H9 (cell line): ENCODE results near the gene UTP25. TPM values are rescaled to one million over a fixed set of nuclear protein-coding genes. Genes with fewer than 3 reads are reported as not detected.

Experiments
- DNase-seq: peaks from one replicate; pipeline ENCODE4 v3.0.0-alpha.2; 2017
- H2AFZ ChIP-seq: one replicate; pipeline ENCODE4 v1.6.1; 2013; ENCODE audit warnings: mild to moderate bottlenecking, low read length, control low read depth, moderate library complexity
- H2AK5ac ChIP-seq: 2 replicates; pipeline ENCODE4 v1.6.1; 2013; ENCODE audit warnings: low read length, control low read depth, mixed read lengths; ENCODE audit not compliant: insufficient read length
- H2BK120ac ChIP-seq: one replicate; pipeline ENCODE4 v1.6.1; 2013; ENCODE audit warnings: low read depth, mild to moderate bottlenecking, low read length, control low read depth, inconsistent platforms; ENCODE audit not compliant: poor library complexity, severe bottlenecking
- H2BK12ac ChIP-seq: 2 replicates; pipeline ENCODE4 v1.6.1; 2013; ENCODE audit warnings: low read length, control low read depth, mixed read lengths, low read depth; ENCODE audit not compliant: insufficient read length
- H2BK15ac ChIP-seq: 2 replicates; pipeline ENCODE4 v1.6.1; 2013; ENCODE audit warnings: low read depth, low read length, control low read depth
- H2BK20ac ChIP-seq: one replicate; pipeline ENCODE4 v1.6.1; 2013; ENCODE audit warnings: low read depth, mild to moderate bottlenecking, low read length, control low read depth, inconsistent platforms; ENCODE audit not compliant: poor library complexity, severe bottlenecking
- H2BK5ac ChIP-seq: 2 replicates; pipeline ENCODE4 v1.6.1; 2013; ENCODE audit warnings: low read length, control low read depth, mixed read lengths; ENCODE audit not compliant: insufficient read length
- H3K14ac ChIP-seq: 2 replicates; pipeline ENCODE4 v1.6.1; 2013; ENCODE audit warnings: low read length, control low read depth; ENCODE audit not compliant: insufficient read depth
- H3K18ac ChIP-seq: 2 replicates; pipeline ENCODE4 v1.6.1; 2013; ENCODE audit warnings: low read depth, mild to moderate bottlenecking, mixed read lengths, low read length, control low read depth; ENCODE audit not compliant: insufficient read length
- H3K23ac ChIP-seq: 2 replicates; pipeline ENCODE4 v1.6.1; 2013; ENCODE audit warnings: low read length, control low read depth, mixed read lengths, low read depth; ENCODE audit not compliant: insufficient read length
- H3K23me2 ChIP-seq: 2 replicates; pipeline ENCODE4 v1.6.1; 2013; ENCODE audit warnings: low read depth, mild to moderate bottlenecking, mixed read lengths, low read length, control low read depth; ENCODE audit not compliant: insufficient read length, poor library complexity, severe bottlenecking
- H3K27ac ChIP-seq: 2 replicates; pipeline ENCODE4 v1.5.1; 2013; ENCODE audit warnings: low read length, control low read depth, mixed read lengths, low read depth; ENCODE audit not compliant: insufficient read length
- H3K27me3 ChIP-seq: 2 replicates; pipeline ENCODE4 v1.6.1; 2013; ENCODE audit warnings: low read length, control low read depth, inconsistent platforms; ENCODE audit not compliant: insufficient read depth
- H3K4ac ChIP-seq: 2 replicates; pipeline ENCODE4 v1.6.1; 2013; ENCODE audit warnings: low read depth, mild to moderate bottlenecking, control low read depth, inconsistent platforms, low read length, moderate library complexity
- H3K4me1 ChIP-seq: 2 replicates; pipeline ENCODE4 v1.6.1; 2013; ENCODE audit warnings: low read length, control low read depth, inconsistent platforms; ENCODE audit not compliant: insufficient read depth
- H3K4me2 ChIP-seq: 2 replicates; pipeline ENCODE4 v1.6.1; 2013; ENCODE audit warnings: low read length, control low read depth, mixed read lengths; ENCODE audit not compliant: insufficient read length, insufficient read depth
- H3K56ac ChIP-seq: 2 replicates; pipeline ENCODE4 v1.6.1; 2013; ENCODE audit warnings: low read depth, mild to moderate bottlenecking, mixed read lengths, low read length, control low read depth; ENCODE audit not compliant: insufficient read length
- H3K79me1 ChIP-seq: 2 replicates; pipeline ENCODE4 v1.6.1; 2013; ENCODE audit warnings: low read depth, mild to moderate bottlenecking, moderate library complexity, low read length, control low read depth, inconsistent platforms; ENCODE audit not compliant: insufficient read depth, poor library complexity, severe bottlenecking
- H3K79me2 ChIP-seq: 2 replicates; pipeline ENCODE4 v1.6.1; 2013; ENCODE audit warnings: low read length, control low read depth, inconsistent platforms; ENCODE audit not compliant: insufficient read depth
- H3K9ac ChIP-seq: 2 replicates; pipeline ENCODE4 v1.6.1; 2013; ENCODE audit warnings: low read length, control low read depth, mixed read lengths; ENCODE audit not compliant: insufficient read length; ENCODE audit errors: extremely low read depth
- H3K9me3 ChIP-seq: one replicate; pipeline ENCODE4 v1.6.1; 2013; ENCODE audit warnings: low read depth, low read length, inconsistent platforms; ENCODE audit not compliant: control insufficient read depth
- H3T11ph ChIP-seq: one replicate; pipeline ENCODE4 v1.6.1; 2013; ENCODE audit warnings: mild to moderate bottlenecking, low read length, control low read depth, inconsistent platforms
- H4K20me1 ChIP-seq: one replicate; pipeline ENCODE4 v1.6.1; 2013; ENCODE audit not compliant: control insufficient read depth, insufficient read length, insufficient read depth
- H4K5ac ChIP-seq: 2 replicates; pipeline ENCODE4 v1.6.1; 2013; ENCODE audit warnings: low read depth, mild to moderate bottlenecking, mixed read lengths, low read length, control low read depth; ENCODE audit not compliant: insufficient read length
- H4K8ac ChIP-seq: replicated peaks from 2 replicates; pipeline ENCODE4 v1.6.1; 2013; ENCODE audit warnings: low read length, control low read depth, mixed read lengths, low read depth; ENCODE audit not compliant: insufficient read length
- H4K91ac ChIP-seq: 2 replicates; pipeline ENCODE4 v1.6.1; 2013; ENCODE audit warnings: low read depth, mild to moderate bottlenecking, moderate library complexity, mixed read lengths, low read length, control low read depth; ENCODE audit not compliant: insufficient read length
- H3K27ac Mint-ChIP-seq, 3 experiments: 2 replicates in 2 of 3; 3 replicates in 1 of 3; pipeline ENCODE4 v1.8.0; 2020 to 2021; ENCODE audit warnings: mixed read lengths in 3 of 3, mild to moderate bottlenecking in 1 of 3, moderate library complexity in 1 of 3
- H3K27me3 Mint-ChIP-seq: 2 replicates; pipeline ENCODE4 v1.8.0; 2021; ENCODE audit warnings: low read depth, mild to moderate bottlenecking, moderate library complexity, mixed read lengths
- H3K36me3 Mint-ChIP-seq, 3 experiments: 2 replicates in 2 of 3; 3 replicates in 1 of 3; pipeline ENCODE4 v1.8.0; 2020 to 2021; ENCODE audit warnings: low read depth in 3 of 3, mixed read lengths in 3 of 3; ENCODE audit not compliant: insufficient read depth in 1 of 3
- H3K4me1 Mint-ChIP-seq, 2 experiments: 2 replicates each; pipeline ENCODE4 v1.8.0; 2020; ENCODE audit warnings: mixed read lengths in 2 of 2
- H3K4me3 Mint-ChIP-seq, 2 experiments: 2 replicates in 1 of 2; 3 replicates in 1 of 2; pipeline ENCODE4 v1.8.0; 2020 to 2021; ENCODE audit warnings: mild to moderate bottlenecking in 2 of 2, mixed read lengths in 2 of 2, moderate library complexity in 1 of 2
- H3K9me3 Mint-ChIP-seq, 2 experiments: 2 replicates in 1 of 2; 3 replicates in 1 of 2; pipeline ENCODE4 v1.8.0; 2020; ENCODE audit warnings: mild to moderate bottlenecking in 2 of 2, mixed read lengths in 2 of 2, moderate library complexity in 1 of 2
- CTCF ChIP-seq: fragments of 200-600 bp; sonication (generic); conservative IDR thresholded peaks from 3 replicates; pipeline ENCODE4 v1.8.0; 2021; ENCODE audit warnings: antibody characterized with exemption, mild to moderate bottlenecking
- WGBS: extraction: QIAGEN DNeasy Blood & Tissue Kit; methylation state at CpG from one replicate; pipeline ENCODE4 v1.1.7; 2013; ENCODE audit warnings: missing lambda C conversion rate, low lambda C conversion rate, mixed read lengths; ENCODE audit not compliant: insufficient read length; ENCODE audit errors: extremely low coverage; 5-methylcytosine and 5-hydroxymethylcytosine counted together
- total RNA-seq: library from RNA; stranded (reverse); gene quantifications from 2 replicates; pipeline ENCODE4 v1.2.1, GENCODE V29; 2021

The UTP25 gene
- total RNA-seq, 1 experiment from 2014 or later = 12.9 TPM

- Histone ChIP-seq H4K5ac (no peak overlapping the region), H3K9me3 (no peaks in the 10 kb centered on the region), H2BK5ac (no peak overlapping the region), H3K18ac (no peak overlapping the region), H2BK120ac (no peak overlapping the region), H3K14ac (no peak overlapping the region), H3K23me2 (no peaks in the 10 kb centered on the region), H2AK5ac (no peak overlapping the region), H2BK15ac (no peak overlapping the region), H4K91ac (no peak overlapping the region), H3K4me2 (no peak overlapping the region), H3K56ac (no peak overlapping the region), H2BK20ac (no peak overlapping the region), H3K79me1 (no peaks in the 10 kb centered on the region), H3K23ac (no peak overlapping the region), H4K8ac (no peak overlapping the region), H3K27ac (no peak overlapping the region), H3K79me2 (no peaks in the 10 kb centered on the region), H3K9ac (no peak overlapping the region), H3K4me1 (no peaks in the 10 kb centered on the region), H3K4ac (no peak overlapping the region), H4K20me1 (no peaks in the 10 kb centered on the region), H2BK12ac (no peak overlapping the region), H2AFZ (peak overlapping the region; percentile 76), H3K27me3 (no peaks in the 10 kb centered on the region), H3T11ph (no peak overlapping the region)
- Mint-ChIP-seq H3K27me3 (peaks cover 3% of the 10 kb centered on the region), H3K4me3 (no peak overlapping the region), H3K36me3 (no peaks in the 10 kb centered on the region), H3K27ac (no peak overlapping the region), H3K4me1 (peaks cover 6 to 7% of the 10 kb centered on the region in 2 experiments), H3K9me3 (no peaks in the 10 kb centered on the region)
- peak; percentile 64 for TF ChIP-seq CTCF
- peak; percentile 60 for DNase-seq
- no CpG with 5 or more reads among the region's 7 CpGs for WGBS
Measured at GRCh38 chr1:209875515-209875914, 47.7 kb downstream of the UTP25 start.
